Kidney glomerular epithelial cell (primary cell): Measurements from ENCODE around the gene PISD.

ENCODE experiments used
- DNase-seq: peaks from one replicate; lab custom pipeline; 2025; lab: John Stamatoyannopoulos, UW

The PISD gene

DNA sequence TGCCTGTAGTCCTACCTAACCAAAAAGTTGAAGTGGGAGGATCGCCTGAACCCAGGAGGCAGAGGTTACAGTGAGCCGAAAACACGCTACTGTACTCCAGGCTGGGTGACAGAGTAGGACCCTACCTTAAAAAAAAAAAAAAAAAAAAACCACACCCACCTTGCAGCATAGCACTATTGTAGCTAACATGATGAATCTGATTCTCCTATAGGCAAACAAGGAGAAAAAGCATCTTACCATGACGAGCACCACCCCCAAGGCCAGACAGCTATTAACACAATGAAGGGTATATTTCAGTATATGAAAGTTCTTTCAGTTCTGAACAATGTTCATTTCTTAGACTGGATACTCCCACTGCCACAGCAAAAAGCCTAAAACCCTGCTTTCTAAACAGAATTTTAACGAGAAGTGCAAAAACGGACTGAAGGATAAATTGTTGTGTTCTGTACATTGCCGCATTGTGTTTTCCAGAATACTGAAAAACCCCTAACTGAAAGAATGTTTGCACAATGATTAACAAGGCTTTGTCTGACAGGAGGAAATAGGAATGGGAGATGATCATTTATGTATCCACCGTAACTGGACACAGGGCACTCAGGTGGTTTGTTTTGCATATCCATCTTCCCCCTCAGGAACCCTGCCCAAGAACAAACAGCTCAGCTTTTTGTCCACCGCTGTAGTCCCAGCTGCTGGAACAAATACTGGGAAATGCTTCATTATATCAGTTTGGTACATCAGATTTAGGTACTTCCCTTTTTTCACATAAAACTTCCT is 8.9 kb downstream of the PISD start:
- DNase-seq: peak; percentile 64

DNA sequence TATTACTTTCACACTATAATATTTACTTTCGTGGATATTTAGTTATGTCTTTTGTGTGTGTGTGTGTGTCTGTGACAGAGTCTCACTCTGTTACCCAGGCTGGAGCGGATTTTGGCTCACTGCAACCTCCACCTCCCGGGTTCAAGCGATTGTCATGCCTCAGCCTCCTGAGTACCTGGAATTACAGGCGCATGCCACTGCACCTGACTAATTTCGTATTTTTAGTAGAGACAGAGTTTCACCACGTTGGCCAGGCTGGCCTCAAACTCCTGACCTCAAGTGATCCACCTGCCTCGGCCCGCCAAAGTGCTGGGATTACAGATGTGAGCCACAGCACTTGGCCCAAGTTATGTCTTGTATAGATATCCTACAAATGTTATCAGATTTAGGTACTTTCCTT is 9.9 kb downstream of the PISD start:
- DNase-seq: no peak

DNA sequence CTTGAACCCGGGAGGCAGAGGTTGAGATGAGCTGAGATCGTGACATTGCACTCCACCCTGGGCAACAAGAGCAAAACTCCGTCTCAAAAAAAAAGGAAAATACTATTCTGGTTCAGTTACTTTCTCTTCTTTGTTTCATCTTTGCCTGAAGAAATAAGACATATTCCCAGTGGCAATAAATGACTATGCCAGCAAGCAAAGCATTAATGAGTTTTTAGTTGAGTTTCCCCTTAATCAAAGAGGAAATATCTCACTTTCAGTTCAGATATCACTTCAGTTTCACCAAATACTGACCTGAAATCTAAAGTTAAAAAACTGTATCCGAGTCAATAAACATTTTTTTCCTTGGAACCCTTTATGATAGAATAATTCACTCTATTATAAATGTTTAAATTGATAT is 10.4 kb downstream of the PISD start:
- no peak for DNase-seq

DNA sequence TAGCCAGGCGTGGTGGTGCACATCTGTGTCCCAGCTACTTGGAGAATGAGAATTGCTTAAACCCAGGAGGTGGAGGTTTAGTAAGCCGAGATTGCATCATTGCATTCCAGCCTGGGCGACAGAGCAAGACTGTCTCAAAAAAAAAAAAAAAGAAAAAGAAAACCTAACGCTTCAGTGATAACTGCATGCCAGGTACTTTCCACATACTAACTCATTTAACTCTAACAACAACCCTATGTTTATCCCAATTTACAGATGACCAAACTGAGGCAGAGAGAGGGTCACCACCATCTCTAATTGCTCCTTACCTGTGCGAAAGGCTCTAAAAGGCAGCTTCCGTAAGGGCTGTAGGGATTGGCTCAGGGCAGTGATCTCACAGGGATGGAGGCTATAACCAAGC is 11.6 kb downstream of the PISD start:
- DNase-seq: peak; percentile 89

DNA sequence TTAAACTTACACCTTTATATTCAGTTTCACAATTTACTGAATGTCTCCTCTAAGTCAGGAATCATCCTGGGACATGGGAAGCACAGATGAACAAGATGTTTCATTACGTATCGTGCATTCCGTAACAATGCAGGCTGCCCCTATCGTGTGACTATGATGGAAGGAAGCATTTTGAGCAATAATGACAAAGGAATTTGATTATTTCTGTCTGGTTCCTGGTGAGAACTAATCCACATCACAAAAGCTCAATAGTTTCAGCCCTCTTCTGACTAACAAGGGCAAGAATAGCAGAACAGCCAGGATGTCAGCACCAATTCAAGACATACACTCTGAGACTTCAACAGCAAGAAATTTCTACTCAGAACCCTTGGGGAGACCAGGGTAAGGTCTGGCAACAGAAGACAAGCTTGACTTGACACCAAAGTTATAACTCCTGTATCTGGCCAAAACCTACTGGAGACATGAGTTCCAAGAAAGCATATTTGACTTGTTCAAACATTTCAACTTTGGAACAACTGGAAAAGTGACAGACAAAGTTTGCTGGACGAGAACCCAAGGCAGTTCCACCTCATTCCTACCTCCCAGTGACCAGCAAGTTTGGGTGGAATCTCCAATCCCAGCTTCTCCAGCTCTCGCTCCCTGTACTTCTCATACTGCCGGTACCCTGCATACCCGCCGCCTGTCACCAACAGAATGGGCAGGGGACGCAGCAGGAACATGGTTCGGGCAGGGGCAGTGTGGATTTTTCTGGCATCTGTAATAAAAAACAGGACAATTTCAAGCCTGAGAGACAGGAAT is 14.3 kb downstream of the PISD start:
- peak; percentile 15 for DNase-seq

DNA sequence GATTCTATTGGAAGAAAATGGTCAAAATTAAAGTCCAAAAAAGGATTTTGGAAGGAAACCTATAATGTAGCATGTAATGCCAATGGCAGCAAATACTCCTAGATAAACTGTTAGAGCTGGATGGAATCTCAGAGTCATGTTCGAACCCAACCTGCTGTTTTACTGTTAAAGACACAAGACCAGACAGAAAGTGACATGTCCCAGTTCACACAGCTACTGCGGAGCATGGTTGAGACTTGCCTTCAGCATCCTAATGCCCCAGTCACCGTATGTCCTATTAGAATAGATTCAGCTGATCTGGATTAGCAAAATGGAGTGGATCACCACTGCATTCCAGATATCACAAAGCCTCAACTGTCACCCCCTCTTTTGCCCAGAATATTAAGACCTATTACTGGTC is 14.9 kb downstream of the PISD start:
- DNase-seq: no peak

DNA sequence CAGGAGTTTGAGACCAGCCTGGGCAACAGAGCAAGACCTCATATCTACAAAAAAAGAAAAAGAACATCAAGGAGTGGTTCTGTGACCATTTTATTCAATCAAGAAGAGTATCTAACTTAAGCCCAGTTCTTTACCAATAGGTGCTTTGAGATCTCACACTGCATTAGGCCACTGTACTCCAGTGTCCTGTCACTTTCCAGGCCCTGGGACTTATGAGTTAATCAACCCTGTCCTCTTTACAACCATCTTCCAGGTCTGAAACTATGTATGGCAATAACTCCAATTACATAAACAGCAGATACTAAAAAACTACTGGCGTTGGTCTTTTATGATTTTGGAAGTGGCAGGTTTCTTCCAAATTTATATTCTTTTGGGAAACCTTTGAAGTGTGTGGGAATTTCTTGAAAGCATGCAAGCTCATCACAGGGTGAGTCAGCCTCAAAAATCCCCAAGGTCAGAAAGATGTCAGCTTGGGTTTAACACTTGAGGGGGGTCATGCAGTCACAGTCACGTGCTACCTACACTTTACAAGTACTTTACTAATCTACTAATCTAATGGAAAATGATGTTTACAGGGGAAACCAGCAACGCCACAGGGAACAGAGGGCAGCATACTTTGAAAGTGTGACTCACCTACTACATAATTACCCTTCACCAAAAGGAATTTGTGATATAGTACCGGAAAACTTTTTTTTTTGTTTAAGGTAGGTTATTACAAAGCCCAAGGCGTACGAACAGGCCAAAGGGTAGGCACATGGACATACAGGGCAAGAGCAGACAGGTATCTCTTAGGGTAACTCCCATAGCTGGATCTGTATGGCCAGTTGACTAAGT is 15.6 kb downstream of the PISD start:
- DNase-seq: peak; percentile 99

DNA sequence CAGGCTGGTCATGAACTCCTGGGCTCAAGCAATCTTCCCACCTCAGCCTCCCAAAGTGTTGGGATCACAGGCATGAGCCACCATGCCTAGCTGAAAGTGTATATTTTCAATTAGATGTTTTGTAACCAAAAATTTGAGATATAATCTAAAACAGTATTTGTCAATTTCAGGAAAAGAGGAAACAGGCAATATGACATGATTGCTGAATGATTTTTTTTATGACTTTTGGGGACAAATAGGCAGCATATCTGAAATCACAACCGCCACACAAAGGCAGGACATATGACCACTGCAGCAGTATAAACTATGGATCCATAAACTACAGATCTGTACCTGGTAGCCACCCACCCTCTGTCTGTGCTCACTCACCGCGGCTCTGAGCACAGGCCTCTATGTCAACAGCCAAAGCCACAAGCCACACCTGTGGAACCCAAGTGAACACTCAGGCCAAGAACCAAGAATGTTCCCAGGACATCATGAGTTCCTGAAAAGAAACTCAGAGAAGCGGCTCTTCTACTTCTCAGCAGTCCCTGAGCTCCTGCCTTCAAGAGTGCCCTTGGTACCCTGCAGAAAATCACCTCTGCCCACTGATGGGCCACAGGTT is 22.5 kb downstream of the PISD start:
- DNase-seq: no peak

DNA sequence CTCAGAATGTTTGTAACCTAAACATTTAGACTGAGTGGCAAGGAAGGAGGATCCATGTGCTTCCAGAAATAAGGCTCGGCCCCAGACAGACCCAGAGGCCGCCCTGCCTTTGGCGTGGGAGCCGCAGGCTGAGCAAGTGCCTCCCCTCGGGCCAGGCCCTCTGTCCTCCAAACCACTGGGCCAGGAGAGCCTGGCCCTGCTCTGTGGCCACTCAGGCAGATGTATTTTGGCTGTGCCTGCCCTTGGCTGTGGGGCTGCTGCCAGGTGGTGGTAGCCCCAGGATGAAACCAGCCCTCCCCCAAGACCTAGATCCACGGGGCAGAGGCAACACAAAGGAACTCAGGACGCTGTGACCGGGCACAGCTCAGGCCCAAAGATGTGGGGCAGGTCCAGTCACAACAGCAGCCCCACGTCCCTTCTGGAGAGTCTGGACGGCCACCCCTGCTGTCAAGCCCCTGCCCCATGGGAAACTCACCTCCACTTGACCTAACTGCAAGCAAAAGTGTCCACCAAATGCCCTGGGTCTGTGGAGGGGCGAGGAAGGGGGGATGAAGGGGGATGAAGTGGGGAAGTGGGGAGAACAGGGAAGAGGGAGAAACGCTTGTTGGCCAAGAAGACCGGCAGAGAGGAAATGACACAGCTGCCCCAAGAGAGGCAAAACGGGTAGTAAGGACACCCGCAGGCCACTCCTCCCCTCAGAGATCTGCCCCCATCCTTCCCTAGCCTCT is 24.0 kb downstream of the PISD start:
- DNase-seq: peak; percentile 66

DNA sequence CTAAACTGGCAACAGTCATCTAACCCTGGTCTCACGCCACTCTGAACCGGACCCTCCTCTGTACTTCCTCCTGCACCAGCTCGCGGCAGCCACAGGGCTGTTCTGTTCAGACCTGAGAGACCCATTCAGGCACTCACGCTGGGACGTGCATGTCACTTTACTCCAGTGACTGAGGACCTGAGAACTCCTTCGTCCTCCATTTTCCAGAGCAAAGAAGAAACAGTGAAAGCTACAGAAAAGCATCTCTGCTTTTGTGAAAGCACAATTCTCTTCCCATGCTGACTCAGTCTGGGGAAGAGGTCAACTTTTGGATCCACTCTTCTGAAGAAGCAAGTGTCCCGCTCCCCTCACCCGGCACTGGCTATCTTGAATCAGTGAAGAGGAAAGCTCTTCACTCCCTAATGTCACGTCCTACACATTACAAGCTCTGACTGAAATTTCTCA is 24.5 kb downstream of the PISD start:
- DNase-seq: peak; percentile 76

DNA sequence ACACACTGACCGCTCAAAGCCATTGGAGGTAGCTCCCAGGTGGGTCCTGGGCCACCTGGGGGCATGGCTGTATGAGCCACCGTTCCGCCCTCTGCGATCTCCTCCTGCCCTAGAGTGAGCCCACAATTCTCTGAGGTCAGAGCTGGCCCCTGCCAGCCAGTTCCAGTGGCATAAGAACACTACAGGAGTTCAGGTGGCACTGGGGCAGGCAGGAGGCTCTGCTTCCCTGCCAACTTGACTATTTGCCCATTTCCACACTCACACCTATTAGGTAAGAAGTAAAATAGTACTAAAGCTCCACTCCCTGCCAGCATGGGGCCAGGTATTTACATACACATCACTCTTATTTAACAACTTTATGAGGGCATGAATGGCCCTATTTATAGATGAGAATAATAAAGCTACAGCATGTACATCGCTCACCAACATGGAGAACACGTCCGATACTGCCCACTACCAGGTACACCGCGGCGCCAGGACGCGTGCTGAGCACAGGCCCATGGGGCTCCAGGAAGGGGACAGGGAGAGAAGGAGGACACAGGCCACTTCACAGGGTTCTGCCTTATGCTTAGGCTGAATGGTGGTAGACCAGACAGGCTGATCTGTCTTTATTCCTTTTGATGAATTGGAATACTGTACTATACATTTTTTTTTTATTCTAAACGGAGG is 26.2 kb downstream of the PISD start:
- no peak for DNase-seq

DNA sequence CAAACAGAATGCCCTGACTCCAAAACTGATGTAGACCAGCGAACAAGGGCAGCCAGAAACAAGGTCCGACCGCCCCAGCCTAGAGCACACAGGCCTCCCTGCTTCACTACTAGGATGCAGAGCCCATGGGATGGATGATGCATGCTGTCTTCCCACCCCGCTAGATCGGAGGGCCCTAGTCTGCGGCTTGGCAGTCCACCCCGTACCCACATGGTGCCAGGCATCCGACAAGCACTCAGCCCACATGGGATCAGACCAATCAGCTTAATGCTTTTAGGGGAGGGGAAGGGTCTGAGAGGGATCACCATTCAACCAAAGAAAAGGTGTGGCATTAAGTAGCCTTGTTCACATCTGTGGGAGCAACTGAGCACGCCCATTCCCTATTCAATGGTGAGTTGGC is 30.6 kb downstream of the PISD start:
- no peak for DNase-seq

DNA sequence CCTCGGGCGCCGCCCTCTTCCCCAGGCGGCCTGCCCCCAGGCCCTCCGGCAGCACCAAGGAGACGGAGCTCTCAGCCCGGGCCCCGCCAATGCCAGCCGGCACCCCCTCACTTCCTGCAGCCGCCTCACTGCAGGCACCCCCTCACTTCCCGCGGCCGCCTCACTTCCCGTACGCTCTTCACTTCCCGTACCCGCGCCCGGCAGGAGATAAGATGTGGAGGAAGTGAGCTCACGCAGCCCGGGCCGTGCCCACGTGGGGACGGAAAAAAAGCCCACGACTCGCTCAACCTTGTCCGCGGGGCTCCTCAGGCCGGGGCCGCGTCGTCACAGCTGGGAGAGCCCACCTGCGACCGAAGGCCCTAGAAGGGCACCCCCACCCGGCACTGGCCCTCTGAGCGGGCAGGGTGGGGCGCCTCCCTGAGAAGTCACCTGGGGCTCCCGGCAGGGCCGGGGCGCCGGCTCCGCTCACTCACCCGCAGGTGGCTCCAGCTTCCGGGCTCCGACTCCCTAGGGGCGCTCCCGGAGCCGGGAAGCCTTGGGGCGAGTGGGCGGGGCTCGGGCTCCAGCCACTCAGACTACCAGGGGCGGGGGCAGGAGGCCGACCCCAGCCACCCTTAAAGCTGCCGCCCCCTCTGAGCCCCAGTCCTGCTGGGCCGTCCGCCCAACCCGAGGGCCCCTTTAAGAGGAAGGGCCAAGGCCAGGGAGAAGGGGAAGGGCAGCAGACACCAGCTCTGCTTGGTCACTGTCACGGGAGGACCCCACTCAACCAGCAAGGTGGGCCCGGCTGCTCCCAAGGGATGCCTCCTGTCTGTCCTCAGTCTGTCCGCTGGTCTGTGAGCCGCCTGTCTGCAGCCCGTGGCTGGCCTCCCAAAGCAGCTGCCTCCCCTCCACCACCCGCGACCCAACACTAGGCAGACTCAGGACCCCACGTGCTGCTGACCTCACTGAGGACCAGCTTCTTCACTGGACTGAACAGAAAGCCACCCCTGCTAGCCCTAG is 31.4 kb downstream of the PISD start:
- peak; percentile 67 for DNase-seq

DNA sequence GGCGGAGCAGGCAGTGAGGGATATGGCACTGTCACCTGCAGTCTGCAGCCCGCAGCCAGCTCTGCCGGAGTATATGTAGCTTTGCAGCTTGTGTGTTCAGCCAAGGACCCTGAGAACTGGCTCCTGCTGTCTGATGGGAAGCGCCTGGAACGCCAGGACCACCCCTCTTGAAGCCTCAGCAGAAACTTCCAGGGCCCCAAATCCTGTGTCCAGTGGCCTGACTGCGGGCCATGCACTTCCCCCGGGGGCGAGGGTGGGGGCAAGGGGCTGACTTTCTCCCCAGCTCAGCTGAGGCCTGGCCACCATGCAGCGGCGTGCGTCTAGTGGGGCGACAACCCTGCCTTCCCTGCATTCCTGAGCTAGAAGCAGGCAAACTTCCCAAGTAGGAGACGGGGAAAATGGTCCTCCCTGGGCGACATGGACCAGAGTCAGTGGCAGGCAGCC is 32.3 kb downstream of the PISD start:
- no peak for DNase-seq

DNA sequence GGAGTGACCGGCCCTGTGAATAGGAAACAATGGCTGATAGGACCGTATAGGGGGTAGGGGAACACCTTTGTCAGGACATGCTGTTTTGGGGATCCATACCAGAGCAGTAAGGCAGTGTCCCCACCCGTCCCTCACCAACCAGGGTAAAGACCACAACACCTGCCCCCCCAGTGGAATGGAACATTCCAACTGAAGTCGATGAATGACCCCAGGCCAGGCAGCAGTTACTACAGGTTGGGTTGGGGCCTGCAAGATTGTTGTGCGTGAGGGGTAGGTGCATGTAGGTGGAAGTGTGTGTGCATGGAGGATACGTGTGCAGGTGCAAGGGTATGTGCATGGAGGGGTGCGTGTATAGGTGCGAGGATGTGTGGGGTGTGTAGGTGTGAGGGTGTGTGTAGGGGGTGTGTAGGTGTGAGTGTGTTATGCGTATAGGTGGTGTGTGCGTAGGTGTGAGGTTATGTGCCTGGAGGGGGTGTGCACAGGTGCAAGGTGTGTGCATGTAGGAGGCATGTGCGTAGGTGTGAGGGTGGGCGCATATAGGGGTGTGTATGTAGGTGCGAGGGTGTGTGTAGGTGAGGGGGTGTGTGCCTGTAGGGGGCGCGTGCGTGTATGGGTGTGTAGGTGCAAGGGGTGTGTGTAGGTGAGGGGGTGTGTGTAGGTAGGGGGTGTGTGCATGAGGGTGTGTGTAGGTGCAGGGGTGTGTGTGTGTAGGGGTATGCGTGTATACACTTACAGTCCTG is 32.9 kb downstream of the PISD start:
- DNase-seq: no peak

DNA sequence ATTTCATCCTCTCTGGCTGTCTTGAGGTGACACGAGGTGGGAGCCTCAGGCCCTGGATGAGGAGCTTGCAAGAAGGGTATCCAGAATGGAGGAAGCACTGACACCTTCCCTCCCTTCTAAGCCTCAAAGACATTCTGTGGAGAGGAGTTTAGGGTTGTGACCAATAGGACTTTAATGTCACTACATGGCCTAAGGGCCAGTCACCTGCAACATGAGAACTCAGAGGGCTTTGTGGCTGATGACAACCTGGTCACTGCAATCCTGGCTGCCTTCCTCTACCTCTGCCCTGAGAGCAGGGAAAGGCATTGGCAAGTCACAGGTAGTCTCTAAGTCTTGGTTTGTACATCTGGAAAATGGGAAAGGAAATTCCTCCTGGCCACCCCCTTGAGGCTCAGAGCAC is 33.7 kb downstream of the PISD start:
- DNase-seq: no peak

DNA sequence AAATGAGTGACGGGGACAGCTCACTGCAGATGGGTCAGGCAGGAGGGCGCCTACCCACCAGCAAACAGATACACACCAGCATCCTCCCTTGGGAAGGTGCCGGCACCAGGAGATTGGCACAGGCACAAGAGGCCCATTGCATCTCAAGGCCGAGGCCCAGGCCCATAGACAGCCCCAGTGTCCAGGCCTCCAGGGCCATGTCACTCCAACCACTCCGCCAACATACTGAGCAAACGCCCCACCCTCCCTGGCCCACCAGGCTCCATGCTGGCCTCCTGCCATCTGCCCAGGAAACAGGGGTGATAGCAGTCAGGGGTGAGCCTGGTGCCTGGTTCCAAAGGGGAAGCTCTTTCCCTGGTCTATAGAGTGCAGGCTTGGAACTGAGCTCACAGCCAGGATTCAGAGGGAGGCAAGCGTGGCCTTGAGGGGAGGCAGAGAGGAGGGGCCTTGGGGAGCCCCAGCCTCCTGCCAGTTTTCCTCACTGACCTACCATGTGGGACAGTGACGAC is 34.7 kb downstream of the PISD start:
- no peak for DNase-seq

DNA sequence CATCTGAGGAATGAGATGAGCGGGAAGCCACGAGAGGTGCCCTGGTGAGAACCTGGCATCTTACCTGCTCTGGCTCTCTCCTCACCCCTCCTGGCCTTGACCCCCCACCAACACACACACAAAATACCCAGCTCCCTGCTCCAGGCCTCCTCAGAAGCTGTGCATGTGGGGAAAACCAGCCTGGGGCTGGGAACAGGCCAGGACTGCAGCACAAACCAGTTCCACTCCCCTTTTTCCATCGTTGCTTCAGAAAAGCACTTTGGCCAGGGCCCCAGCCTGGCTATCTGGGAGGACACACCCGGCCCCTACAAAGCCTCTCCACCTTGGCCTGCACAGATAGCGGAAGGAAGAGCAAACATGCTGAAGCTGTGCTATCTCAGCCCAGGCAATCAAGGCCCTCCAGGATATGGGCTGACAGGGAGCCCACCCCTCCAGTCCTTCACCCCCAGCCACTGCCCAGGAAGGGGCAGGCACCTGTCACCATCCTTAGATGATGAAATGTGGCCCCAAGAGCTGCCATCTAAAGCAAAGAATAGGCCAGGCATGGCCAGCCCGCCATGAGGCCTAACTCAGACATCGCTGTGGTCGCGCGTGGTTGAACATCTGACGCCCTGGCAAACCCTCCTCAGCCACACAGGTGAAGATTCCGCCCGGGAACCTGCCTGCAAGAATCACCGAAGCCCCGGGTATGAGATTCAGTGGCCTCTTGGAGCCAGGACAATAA is 35.4 kb downstream of the PISD start:
- DNase-seq: no peak
